Measurements from ENCODE around the gene EFNB3. TPM values are rescaled to one million over a fixed set of nuclear protein-coding genes. Genes with fewer than 3 reads are reported as not detected.

Gene EFNB3
- total and polyA plus RNA-seq, 12 donors: 0.26 to 4.3 (median 1.2) TPM; not detected in 1

- peak overlapping the region in 3 of 5 donors; percentile 29 to 98 (median 78) for H3K27ac ChIP-seq
- no peak for TF ChIP-seq CTCF (IDR thresholded peaks at IDR 0.05)
- no peak for TF ChIP-seq POLR2A (IDR thresholded peaks at IDR 0.05)
- intact Hi-C loops (cut with DNase I): loop anchor here (5.0 to 10.0 kb wide), 2 partner anchors 54 to 57 kb away; partner anchors contain the start of gene SHBG (in 2 of the 2)
- no peaks in the 10 kb centered on the region for H3K9me3 ChIP-seq (replicated peaks in 1 of 3)
- no peaks in the 10 kb centered on the region for H3K36me3 ChIP-seq (replicated peaks in 1 of 2)
- no peaks in the 10 kb centered on the region for H3K27me3 ChIP-seq
- H3K4me1 ChIP-seq (replicated peaks in 1 of 2): peaks cover 5 to 26% of the 10 kb centered on the region in 2 donors
- WGBS, 4 donors: 11 to 17% (median 13%) methylated on average over 12 to 13 of the region's 13 CpGs
- H3K4me3 ChIP-seq: peak overlapping the region in 3 of 4 donors; percentile 29 to 83 (median 44)
- peak in 1 of 7 donors; percentile 35 for DNase-seq
Measured at GRCh38 chr17:7688808-7689316, 16.1 kb upstream of the EFNB3 start.

GRCh38 chr17:7695586-7695985 is 9.4 kb upstream of the EFNB3 start:
- Histone ChIP-seq H3K4me3 (no peak overlapping the region), H3K9me3 (replicated peaks in 1 of 3) (no peaks in the 10 kb centered on the region), H3K4me1 (replicated peaks in 1 of 2) (no peaks in the 10 kb centered on the region), H3K27me3 (no peaks in the 10 kb centered on the region), H3K27ac (no peak overlapping the region), H3K36me3 (replicated peaks in 1 of 2) (no peaks in the 10 kb centered on the region)
- 93 to 97% (median 95%) methylated on average over 10 of the region's 10 CpGs for WGBS, 4 donors
- intact Hi-C loops (cut with DNase I): no loop called here
- TF ChIP-seq CTCF (IDR thresholded peaks at IDR 0.05) (no peak), POLR2A (IDR thresholded peaks at IDR 0.05) (no peak)
- no peak for DNase-seq

- Histone ChIP-seq H3K27me3 (no peaks in the 10 kb centered on the region), H3K4me3 (no peak overlapping the region), H3K9me3 (replicated peaks in 1 of 3) (no peaks in the 10 kb centered on the region), H3K27ac (no peak overlapping the region), H3K4me1 (replicated peaks in 1 of 2) (no peaks in the 10 kb centered on the region), H3K36me3 (replicated peaks in 1 of 2) (peaks cover 0 to 6% of the 10 kb centered on the region in 2 donors)
- TF ChIP-seq CTCF (IDR thresholded peaks at IDR 0.05): no peak
- no peak for TF ChIP-seq POLR2A (IDR thresholded peaks at IDR 0.05)
- DNase-seq: no peak
- intact Hi-C loops (cut with DNase I): no loop called here
- 95 to 100% (median 98%) methylated on average over 4 of the region's 4 CpGs for WGBS, 4 donors
Measured at GRCh38 chr17:7697828-7698588, 7.0 kb upstream of the EFNB3 start.

GRCh38 chr17:7700510-7700909 is 4.5 kb upstream of the EFNB3 start:
- intact Hi-C loops (cut with DNase I): loop anchor here in 1 of 2 donors (10.0 kb wide), 2 partner anchors 74 to 264 kb away; no protein-coding TSS in a partner anchor
- Histone ChIP-seq H3K4me3 (no peak overlapping the region), H3K4me1 (replicated peaks in 1 of 2) (peaks cover 9 to 11% of the 10 kb centered on the region in 2 donors), H3K9me3 (replicated peaks in 1 of 3) (no peaks in the 10 kb centered on the region), H3K27me3 (peaks cover 11% of the 10 kb centered on the region), H3K36me3 (replicated peaks in 1 of 2) (peaks cover 0 to 6% of the 10 kb centered on the region in 2 donors), H3K27ac (no peak overlapping the region)
- no peak for DNase-seq
- TF ChIP-seq CTCF (IDR thresholded peaks at IDR 0.05) (no peak), POLR2A (IDR thresholded peaks at IDR 0.05) (no peak)
- 92 to 97% (median 96%) methylated on average over 7 of the region's 7 CpGs for WGBS, 4 donors
